HG03039 (cell line): ENCODE measurements around the gene BANF1.
"Not testable (repeated sequence)": the region's sequence is repeated elsewhere in the genome, so short reads cannot be mapped to it uniquely, and the experiment has no call there.

Experiments used
- ATAC-seq: cut with Tn5 transposase; IDR thresholded peaks from one replicate; pipeline ENCODE4 v1.9.1; 2021; ENCODE audit warnings: mild to moderate bottlenecking, moderate library complexity; ENCODE audit not compliant: unreplicated experiment

BANF1 gene

DNA sequence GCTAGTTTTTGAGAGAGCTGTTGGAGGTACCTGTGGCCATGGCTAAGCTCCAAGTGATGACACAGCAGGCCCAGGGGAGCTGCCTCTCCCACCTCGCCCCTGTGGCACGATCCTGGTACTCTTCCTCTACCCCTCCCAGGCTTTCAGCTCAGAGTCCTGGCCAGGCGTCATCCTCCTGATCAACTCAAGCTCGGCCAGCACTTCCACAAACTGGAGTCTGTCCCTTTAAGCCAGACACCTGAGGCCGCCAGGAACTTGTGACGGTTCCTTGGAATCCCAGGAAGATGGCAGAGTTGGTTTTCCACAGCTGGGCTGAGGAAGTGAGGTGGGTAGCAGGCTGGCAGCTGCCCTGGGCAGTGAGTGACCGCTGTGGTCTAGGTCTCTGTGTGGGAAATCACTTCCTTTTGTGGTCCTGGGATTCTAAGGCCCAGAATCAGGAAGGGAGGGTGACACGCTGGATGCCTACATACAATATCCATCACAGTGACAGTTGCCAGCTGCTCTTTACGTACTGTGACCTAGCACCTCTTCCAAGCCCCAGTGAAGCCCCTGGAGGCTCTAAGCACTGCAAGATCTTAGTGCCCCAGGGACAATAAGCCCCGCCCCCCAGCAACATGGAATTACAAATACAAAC is 6.3 kb downstream of the BANF1 start:
- ATAC-seq, result no peak

DNA sequence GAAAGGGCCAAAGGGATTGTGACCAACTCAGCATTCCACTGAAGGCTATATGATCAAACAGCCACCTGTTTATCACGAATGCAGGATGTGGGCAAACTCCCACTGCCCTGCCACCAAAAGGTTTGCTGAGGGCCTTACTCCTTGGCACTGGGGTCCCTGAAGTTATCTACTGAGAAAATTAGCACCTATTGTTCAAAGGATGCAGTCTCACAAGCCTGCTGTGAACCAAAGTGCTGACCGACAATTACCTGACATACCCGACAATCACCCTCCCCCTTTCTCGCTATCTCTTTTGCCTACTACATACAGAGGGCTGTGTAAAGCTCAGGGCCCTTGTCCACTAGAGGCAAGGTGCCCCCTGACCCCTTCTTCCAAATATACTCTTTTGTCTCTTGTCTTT is 7.7 kb downstream of the BANF1 start:
- not testable (repeated sequence) for ATAC-seq

DNA sequence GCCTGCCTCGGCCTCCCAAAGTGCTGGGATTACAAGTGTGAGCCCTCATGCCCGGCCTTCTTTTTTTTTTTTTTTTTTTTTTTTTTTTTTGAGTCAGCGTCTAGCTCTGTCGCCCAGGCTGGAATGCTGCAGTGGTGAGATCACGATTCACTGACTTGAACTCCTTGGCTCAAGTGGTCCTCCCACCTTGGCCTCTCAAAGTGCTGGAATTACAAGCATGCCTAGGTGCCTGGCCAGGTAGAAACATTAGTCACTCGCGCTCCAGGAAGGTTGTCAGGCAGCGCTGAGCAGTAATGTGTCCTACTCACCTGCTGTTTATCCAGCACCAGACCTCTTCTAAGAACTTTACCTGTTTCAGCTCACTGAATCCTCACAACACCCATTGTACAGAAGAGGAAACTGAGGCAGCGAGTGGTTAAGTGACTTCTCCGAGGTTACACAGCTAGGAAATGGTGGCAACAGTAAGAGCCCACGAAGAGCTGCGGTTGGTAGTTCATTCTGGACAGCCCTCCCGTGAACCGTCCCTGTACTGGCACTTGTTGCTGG is 9.0 kb downstream of the BANF1 start:
- no peak for ATAC-seq

DNA sequence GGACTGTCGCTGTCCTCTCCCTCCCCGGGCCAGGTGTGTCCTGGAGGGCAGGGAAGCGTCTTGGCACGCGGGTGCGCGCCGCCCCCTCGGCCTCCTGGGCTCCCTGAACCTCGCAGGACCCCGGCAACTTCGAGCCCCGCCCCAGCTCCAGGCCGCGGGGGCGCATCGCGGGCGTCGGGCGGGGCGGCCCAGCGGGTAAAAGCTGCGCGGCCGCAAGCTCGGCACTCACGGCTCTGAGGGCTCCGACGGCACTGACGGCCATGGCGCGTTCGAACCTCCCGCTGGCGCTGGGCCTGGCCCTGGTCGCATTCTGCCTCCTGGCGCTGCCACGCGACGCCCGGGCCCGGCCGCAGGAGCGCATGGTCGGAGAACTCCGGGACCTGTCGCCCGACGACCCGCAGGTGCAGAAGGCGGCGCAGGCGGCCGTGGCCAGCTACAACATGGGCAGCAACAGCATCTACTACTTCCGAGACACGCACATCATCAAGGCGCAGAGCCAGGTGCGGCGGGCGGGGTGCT is 9.5 kb downstream of the BANF1 start, which contains the start of gene CST6:
CST6 (plus strand) TSS at position 224 of the 519 bp plus-strand sequence; CDS start at position 261, 37 bp downstream.
- ATAC-seq, result no peak

DNA sequence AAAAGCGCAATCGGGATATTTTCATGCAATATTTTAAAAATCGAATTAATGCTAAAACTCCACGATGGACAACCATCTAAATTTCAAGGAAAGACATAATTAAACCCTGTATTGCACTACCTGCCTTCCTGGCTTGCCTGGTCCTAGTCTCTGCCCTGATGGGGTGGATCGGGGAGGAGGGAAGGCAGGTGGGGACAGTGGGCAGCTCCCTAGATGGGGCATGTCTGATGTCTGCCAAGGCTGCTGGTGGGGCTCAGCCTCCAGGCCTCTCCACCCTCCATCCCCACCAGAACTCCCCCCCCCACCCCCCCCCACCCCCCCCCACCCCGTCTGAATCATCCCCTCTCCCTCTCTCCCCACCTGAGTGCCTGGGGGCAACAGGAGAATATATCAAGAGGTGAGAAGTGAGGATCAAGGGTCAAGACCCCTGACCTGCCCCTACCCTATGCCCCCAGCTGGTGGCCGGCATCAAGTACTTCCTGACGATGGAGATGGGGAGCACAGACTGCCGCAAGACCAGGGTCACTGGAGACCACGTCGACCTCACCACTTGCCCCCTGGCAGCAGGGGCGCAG is 10.2 kb downstream of the BANF1 start:
- ATAC-seq, result no peak

DNA sequence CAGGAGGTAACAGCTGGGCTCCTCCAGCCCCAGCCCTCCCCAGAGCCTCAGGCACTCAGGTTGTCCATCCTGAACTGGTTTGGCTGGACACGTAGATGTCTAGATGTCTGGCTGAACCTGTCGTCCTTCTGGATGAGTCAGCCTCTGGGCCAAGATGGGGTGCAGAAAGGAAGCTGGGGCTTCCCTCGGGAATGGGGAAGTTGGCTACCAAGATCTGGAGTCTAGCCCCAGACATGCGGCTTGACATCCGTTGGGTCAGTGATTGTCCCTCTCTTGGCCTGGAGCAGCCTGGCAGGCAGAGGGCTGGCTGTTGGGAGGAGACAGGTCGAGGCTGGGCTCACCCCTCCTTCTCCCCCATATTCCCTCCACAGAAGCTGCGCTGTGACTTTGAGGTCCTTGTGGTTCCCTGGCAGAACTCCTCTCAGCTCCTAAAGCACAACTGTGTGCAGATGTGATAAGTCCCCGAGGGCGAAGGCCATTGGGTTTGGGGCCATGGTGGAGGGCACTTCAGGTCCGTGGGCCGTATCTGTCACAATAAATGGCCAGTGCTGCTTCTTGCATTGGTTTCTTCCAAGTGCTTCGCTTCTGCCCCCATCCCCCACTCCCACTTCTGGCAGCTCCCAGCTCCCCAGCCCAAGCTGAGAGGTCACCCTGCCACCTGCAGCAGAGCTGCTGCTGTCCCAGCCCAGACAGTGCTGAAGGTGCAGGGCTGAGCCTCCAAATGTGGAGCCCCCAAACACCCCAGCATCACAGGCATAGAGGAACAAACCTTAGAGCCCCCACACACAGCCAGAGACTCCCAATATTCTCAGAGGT is 10.9 kb downstream of the BANF1 start:
- ATAC-seq, result no peak

DNA sequence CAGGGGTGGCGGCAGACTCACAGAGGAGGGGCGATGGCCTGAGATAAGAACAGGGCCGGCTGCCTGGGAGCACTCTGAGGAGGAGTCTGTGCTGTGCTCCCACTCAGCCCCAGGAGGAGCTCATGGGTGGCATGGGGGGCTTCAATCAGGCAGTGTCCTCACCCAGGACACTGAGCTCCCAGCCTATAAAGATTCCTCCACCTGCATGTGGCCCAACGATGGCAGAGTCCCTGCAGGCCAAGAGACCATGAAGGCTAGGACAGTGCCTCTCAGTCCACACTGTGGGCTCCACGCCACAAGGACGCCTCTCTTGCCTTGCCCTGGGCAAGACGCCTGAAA is 11.4 kb downstream of the BANF1 start:
- ATAC-seq, result no peak

DNA sequence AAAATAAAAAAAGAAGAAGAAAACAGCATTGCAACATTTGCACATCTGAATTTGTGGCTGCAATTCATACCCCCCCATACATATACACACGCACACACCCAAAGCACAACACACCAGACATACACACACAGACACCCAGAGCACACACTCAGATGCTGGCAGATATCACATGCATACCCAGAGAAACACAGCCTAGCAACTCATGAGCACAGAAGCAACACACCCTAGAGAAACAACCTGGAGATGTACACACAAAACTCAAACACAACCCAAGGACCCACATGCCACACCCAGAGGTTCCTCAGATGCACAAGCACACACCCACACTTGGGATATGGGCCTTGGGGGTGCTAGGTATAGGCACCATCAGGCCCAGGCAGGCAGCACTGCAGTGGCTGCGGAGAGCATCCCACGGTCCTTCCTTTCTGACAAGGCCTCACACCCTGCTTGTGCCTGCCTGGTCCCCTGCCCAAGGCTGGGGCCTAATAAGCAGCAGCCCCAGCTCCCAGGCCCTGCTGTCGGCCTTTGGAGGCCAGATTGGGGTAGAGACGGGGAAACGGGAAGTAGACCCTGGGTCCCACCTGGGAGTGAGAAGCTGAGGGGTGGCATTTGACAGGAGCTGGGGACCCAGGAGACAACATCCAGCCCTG is 12.6 kb downstream of the BANF1 start:
- no peak for ATAC-seq

DNA sequence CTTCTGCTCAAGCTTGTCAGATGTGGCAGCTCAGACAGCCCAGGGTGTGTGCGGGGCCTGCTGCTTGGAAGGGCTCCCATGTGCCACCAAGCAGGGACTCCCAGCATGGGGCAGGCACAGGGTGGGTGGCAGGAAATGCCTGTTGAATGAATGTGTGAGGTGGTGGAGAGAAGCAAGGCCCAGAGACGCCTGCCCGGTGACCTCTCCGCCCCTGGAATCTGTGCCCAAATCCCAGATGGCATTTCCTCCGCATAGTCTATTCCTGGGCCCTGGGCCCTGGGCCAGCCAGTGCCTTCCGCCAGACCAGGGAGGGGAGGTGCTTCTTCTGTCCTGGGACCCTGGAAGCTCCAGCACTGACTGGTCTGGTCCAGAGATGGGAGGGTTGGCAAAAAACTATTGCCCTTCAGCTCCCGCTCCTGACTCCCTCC is 13.2 kb downstream of the BANF1 start:
- no peak for ATAC-seq

DNA sequence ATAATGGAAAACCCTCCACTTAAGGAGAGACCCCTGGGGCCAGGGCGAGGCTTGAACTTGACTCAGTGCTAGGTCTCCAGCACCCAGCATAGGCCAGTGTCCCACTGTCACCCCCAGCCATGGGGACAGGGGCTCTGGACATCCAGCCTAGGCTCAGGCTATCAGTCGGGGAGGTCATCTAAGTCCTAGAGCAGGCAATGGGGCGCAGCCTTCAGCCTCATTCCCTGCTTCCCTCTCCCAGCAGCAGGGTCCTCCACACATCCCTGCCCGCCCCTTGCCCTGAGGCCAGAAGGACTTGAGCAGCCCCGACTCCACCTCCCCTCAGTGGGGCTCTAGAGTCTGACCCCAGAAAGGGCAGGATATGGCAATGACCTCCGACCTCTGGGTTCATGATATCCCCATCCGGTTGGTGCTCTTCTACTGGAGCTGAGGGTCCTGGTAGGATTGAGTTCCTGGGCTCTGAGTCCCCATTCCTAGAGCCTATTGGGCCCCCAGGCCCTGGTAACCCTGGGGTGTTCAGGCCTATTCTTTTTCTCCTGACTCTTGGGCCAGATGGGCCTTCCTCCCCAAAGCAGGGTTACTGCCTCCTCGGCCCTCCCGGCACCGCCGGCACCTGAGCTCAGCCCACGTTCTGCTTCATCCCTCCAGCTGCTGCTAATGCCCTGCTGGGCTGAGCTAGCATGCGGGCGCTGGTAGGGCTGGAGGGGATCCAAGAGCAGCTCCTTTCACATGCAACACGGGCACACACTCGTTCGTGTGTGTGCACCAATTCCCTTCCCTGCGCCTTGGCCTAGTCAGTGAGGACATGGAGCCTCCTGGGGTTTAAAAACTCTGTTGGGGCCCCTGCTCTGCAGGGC is 13.9 kb downstream of the BANF1 start:
- no peak for ATAC-seq

DNA sequence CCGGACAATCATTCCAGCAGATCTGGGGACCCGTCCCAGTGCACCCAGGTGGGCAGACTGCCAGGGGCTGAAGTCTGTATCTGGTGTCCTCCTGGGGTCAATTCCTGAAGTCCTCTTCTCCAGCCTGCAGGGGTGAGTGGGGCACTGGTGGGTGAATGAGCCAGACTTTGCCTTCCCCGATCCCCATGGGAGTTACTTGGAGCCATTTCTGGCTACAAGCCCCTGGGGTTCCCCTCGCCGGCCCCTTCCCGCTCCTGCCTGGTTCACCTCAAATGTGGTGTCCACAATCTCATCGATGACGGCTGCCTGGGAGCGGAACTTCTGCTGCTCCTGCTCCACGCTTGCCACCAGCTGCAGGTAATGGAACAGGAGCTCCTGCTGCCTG is 14.5 kb downstream of the BANF1 start:
- ATAC-seq, result no peak

DNA sequence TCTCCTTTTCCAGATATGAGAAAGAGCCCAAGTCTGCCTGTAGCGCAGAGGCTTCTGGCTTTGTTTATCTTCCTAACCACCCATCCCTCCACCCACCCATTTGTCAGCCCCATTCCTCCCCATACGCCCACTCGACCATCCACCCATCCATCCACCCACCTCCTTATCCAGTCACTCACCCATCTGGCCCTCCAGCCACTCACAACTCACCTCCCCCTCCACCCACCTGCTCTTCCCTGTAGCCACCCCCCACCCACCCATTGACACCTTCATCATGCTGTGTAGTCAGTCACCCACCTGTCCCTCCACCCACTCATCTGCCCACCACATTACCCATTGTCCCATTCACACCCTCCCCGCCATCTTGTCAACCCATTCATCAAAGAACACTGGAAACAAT is 15.0 kb downstream of the BANF1 start:
- ATAC-seq, result no peak

DNA sequence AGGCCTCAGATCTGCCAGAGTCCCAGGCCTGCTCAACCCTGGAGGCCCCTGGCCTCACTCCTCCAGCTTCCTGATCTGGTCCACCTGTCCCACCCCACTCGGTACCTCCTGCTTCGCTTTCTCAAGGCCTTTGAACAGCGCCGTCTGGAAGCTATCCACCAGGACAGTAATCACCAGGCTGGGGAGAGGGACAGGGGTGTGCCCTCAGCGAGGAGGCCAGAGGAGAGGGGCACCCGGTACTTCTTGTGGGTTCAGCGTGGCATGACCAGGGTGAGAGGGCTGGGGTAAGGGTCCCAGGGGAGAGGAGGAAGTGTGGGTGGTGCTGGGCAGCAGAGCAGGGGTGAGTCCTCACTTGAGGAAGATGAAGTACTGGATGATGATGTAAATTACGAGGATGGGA is 17.9 kb downstream of the BANF1 start:
- no peak for ATAC-seq

DNA sequence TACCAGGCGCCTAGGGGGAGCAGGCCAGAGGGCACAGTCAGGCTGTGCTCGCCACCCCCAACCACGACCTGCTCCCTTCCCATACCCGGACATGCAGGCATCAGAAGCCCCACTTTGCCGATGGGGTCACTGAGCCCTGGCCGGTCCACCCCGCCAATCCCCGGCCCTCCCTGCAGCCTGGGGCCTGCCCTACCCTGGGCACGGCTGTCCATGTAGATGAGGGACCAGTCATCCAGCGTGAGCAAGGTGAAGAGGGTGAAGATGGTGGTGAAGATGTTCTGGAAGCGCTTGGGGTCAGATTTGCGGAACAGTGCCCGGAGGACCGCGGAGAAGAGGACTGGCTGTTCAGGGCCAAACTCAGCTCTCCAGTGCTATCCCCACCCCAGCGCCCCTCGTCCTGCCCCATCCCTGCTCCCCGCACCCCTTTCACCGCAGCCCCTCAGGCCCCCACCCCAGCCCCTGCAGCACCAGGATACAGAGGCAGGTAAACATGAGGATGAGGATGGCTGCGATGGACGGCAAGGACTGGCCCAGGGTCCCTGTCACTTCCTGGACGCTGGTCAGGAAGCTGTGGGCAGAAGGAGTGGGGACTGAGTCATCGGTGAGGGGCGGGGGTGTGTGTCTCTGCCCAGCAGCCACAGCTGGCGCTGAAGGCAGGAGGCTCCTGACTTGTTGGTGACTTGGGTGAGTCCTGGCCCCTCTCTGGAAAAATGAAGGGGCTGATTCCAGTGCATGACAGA is 18.5 kb downstream of the BANF1 start:
- ATAC-seq, result no peak

DNA sequence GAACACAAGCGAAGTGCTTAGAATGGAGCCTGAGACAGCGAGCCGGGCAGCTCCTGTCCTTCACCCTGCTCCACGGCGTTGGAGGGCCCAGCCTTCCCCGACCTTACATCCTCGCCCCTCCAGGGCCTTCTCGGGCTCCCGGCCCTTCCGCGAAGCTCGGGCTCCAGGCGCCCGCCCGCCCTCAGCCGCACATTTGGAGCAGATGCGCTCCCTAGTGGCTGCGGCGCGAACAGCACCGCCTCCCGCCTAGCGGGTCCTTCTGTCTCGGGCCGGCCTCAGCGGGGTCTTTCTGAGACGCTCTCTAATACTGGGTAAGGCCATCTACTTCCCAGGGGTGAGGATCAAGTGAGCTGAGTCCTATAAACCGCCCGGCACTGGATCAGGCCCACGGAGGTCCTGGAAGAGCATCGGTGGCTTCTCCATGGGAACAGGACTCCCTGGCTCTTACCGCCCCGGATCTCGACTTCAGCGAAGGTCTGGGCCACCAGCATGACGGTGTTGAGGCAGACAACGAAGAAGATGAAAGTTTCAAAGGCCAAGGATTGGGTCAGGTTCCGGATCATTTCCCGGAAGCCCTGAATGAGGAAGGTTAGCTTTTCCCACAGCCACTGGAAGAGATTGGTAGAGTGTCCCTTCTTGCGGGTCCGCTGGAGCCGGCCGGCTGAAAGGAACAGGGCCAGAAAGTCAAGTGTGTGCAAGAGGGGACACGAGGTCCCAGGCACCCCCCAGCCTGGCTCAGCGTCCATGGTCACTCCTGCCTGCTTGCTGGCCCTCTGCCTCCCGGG is 20.3 kb downstream of the BANF1 start:
- ATAC-seq, result no peak

DNA sequence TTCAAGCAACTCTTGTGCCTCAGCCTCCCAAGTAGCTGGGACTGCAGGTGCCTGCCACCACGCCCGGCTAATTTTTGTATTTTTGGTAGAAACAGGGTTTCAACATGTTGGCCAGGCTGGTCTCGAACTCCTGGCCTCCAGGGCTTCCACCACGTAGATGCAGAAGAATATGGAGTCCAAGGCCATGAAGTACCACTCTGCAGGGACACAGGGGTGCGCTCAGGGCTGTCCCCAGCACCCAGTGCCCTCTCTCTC is 20.8 kb downstream of the BANF1 start:
- not testable (repeated sequence) for ATAC-seq

DNA sequence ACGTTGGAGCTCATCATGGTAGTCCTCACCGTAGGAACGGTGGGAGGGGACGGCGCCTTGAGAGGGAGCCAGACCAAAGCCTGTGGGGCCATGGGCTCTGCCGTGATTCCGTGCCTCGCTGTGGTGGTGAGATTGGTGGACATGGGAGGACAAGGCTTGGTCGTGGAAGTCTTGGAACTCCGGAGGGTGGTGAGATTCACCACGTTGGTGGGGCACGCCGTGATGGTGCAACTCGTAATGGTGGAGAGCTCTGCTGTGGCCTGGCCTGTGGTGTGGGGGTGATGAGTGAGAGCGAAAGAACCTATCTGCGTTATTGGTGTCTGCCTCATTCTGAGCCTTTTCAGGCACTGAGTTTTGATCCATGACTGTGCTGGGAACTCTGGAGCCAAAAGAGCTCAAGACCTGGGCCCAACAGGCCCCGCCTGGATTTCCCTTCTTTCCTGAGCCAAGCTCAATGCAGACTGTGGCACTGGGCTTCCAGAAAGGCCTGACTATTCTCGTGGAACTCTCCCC is 23.8 kb downstream of the BANF1 start, which contains the start of gene CATSPER1:
CATSPER1 (minus strand) TSS at position 463 of the 513 bp plus-strand sequence; CDS start at position 363, 100 bp downstream.
- ATAC-seq, result no peak

DNA sequence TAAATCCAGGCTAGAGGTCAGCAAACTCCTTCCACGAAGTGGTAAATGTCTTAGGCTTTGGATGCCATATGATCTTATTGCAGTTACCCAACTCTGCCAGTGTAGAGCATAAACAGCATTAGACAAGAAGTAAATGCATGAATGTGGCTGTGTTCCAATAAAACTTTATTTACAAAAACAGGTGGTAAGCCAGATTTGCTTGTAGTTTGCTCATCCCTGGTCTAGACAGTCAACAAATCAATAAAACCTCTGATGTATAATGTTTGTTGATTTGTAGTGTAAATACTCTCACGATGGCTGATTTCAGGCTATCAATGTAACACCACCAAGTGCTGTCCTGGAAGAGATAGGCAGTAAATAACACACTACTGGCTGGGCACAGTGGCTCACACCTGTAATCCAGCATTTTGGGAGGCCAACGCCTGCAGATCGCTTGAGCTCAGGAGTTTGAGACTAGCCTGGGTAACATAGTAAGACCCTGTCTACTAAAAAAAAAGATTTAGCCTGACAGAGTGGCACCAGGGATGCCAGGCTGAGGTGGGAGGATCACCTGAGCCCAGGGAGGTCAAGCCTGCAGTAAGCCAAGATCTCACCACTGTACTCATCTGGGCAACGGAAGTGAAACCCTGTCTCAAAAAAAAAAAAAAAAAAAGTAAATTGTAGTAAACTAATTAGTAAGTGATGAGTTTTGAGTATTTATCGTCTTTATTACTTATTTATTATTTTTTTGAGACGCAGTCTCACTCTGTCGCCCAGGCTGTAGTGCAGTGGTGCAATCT is 30.8 kb downstream of the BANF1 start:
- ATAC-seq, result no peak
